ENCODE data around the gene TTC34.

TTC34 gene

DNA sequence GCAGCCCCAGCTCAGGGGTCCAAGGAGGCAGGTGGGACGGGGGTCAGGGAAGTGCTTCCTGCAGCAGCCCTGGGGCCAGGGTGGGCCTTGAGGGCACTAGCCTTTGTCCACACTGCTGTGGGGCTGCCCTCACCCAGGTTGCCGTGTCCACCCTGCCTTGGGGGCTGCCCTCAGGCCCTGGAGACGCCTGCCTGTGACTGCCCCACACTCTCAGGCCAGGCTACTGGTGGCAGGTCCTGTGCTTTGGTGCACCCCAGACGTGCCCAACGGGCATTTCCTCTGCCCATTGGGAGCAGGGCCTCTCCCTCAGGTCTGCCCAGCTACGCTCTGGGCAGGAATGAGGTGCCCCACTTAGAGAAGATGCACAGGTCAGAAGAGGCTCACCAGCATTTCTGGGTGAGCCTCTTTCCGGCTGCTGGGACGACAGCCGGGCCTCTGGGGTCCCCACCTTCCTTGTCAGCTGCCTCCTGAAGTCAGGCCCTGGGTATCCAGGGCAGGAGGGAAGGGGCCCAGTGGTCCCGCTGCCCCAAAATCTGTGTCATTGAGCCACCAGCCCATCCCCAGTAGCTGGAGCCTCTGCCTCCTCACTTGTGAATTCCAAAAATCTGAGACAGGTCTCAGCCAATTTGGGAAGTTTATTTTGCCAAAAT lies 166.0 kb downstream of the TTC34 start:
- Histone ChIP-seq H2AFZ (ENCODE audit: low read depth, low read length, severe bottlenecking) (no peak overlapping the region), H3K27me3 (ENCODE audit: low read length) (no peaks in the 10 kb centered on the region), H4K20me1 (ENCODE audit: low read depth, low read length) (no peaks in the 10 kb centered on the region), H3K9me3 (ENCODE audit: insufficient read depth, low read length) (peaks cover 4% of the 10 kb centered on the region; the same call in 1 of the 2 replicates), H3K79me2 (ENCODE audit: insufficient read depth, low read length) (no peaks in the 10 kb centered on the region), H3K9ac (ENCODE audit: low read length) (no peak overlapping the region), H3F3A (ENCODE audit: insufficient read depth) (no peaks in the 10 kb centered on the region), H3K36me3 (ENCODE audit: low read length) (no peaks in the 10 kb centered on the region), H3K4me2 (ENCODE audit: low read depth, low read length, poor library complexity, severe bottlenecking) (no peak overlapping the region), H3K27ac (ENCODE audit: low read depth, low read length) (no peak overlapping the region), H3K9me2 (replicated peaks; ENCODE audit: insufficient read depth, low read length) (no peaks in the 10 kb centered on the region), H3K4me3 (ENCODE audit: insufficient read depth, low read length, poor library complexity, severe bottlenecking) (no peak overlapping the region)
- TF ChIP-seq CTCF (IDR thresholded peaks at IDR 0.05; ENCODE audit: insufficient read depth, low read length, poor library complexity, severe bottlenecking) (no peak), EZH2phosphoT487 (conservative IDR thresholded peaks at IDR 0.05; ENCODE audit: low read length) (no peak)

GRCh38 chr1:2633936-2634491 lies 167.5 kb downstream of the TTC34 start:
- no peaks in the 10 kb centered on the region for H3F3A ChIP-seq (ENCODE audit: insufficient read depth)
- H3K27ac ChIP-seq (ENCODE audit: low read depth, low read length): no peak overlapping the region
- no peaks in the 10 kb centered on the region for H4K20me1 ChIP-seq (ENCODE audit: low read depth, low read length)
- peaks cover 4% of the 10 kb centered on the region; the same call in 1 of the 2 replicates for H3K9me3 ChIP-seq (ENCODE audit: insufficient read depth, low read length)
- H3K27me3 ChIP-seq (ENCODE audit: low read length): no peaks in the 10 kb centered on the region
- no peak overlapping the region for H2AFZ ChIP-seq (ENCODE audit: low read depth, low read length, severe bottlenecking)
- TF ChIP-seq EZH2phosphoT487 (conservative IDR thresholded peaks at IDR 0.05; ENCODE audit: low read length) (no peak), CTCF (IDR thresholded peaks at IDR 0.05; ENCODE audit: insufficient read depth, low read length, poor library complexity, severe bottlenecking) (no peak)
- no peaks in the 10 kb centered on the region for H3K79me2 ChIP-seq (ENCODE audit: insufficient read depth, low read length)
- H3K9ac ChIP-seq (ENCODE audit: low read length): no peak overlapping the region
- H3K4me3 ChIP-seq (ENCODE audit: insufficient read depth, low read length, poor library complexity, severe bottlenecking): no peak overlapping the region
- no peaks in the 10 kb centered on the region for H3K36me3 ChIP-seq (ENCODE audit: low read length)
- no peaks in the 10 kb centered on the region for H3K9me2 ChIP-seq (replicated peaks; ENCODE audit: insufficient read depth, low read length)
- H3K4me2 ChIP-seq (ENCODE audit: low read depth, low read length, poor library complexity, severe bottlenecking): no peak overlapping the region

- Histone ChIP-seq H3K36me3 (ENCODE audit: low read length) (no peaks in the 10 kb centered on the region), H2AFZ (ENCODE audit: low read depth, low read length, severe bottlenecking) (no peak overlapping the region), H3K27me3 (ENCODE audit: low read length) (no peaks in the 10 kb centered on the region), H4K20me1 (ENCODE audit: low read depth, low read length) (no peaks in the 10 kb centered on the region), H3F3A (ENCODE audit: insufficient read depth) (no peaks in the 10 kb centered on the region), H3K9me2 (replicated peaks; ENCODE audit: insufficient read depth, low read length) (no peaks in the 10 kb centered on the region), H3K4me2 (ENCODE audit: low read depth, low read length, poor library complexity, severe bottlenecking) (no peak overlapping the region), H3K27ac (ENCODE audit: low read depth, low read length) (no peak overlapping the region), H3K9me3 (ENCODE audit: insufficient read depth, low read length) (peaks cover 4% of the 10 kb centered on the region; the same call in 1 of the 2 replicates), H3K9ac (ENCODE audit: low read length) (no peak overlapping the region), H3K4me3 (ENCODE audit: insufficient read depth, low read length, poor library complexity, severe bottlenecking) (no peak overlapping the region), H3K79me2 (ENCODE audit: insufficient read depth, low read length) (no peaks in the 10 kb centered on the region)
- TF ChIP-seq CTCF (IDR thresholded peaks at IDR 0.05; ENCODE audit: insufficient read depth, low read length, poor library complexity, severe bottlenecking): no peak
- TF ChIP-seq EZH2phosphoT487 (conservative IDR thresholded peaks at IDR 0.05; ENCODE audit: low read length): no peak
These were observed 168.0 kb downstream of the TTC34 start for GRCh38 chr1:2633366-2633935.

Data from SU-DHL-6 (cell line).